ENCODE results near the gene DRC7. TPM values are rescaled to one million over a fixed set of nuclear protein-coding genes. Genes with fewer than 3 reads are reported as not detected.

Gene DRC7
- total and polyA plus RNA-seq, 4 donors = 0.06 to 1.8 (median 0.08) TPM; not detected in 1

DNA sequence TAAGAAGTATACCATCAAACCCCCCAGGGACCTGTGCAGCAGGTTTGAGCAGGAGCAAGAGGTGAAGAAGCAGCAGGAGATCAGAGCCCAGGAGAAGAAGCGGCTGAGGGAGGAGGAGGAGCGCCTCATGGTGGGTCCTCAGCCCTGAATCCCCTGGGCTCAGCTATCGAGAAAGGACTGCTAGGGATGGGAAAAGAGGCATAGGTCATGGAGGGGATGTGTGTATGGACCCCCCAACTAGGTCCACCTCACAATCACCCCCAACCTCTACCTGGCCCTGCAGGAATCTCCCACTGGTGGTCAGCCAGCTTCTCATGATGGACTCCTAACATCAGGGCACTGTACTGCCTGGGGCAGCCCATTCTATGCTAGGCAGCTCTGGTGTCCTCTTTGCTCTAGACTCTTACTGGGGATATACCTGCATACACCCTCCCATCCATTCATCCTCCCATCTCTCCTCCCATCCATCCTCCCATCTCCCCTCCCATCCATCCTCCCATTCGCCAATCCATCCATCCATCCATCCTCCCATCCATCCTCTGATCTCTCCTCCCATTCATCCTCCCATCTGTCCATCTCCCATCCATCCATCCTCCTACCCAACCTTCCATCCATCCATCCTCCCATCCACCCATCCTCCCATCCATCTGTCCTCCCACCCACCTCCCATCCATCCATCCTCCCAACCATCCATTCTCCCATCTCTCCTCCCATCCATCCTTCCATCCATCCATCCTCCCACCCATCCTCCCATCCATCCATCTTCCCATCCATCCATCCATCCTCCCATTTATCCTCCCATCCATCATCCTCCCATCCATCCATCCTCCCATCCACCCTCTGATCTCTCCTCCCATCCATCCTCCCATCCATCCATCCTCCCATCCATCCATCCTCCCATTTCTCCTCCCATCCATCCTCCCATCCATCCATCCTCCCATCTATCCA is 10.6 kb downstream of the DRC7 start:
- H3K9ac ChIP-seq (ENCODE audit: low read depth in 1 of 2, low read length in 2 of 2) = no peak overlapping the region
- H3K27ac ChIP-seq (ENCODE audit: low read depth in 1 of 2, low read length in 2 of 2) = no peak overlapping the region
- WGBS = 98% methylated on average over 4 of the region's 4 CpGs

DNA sequence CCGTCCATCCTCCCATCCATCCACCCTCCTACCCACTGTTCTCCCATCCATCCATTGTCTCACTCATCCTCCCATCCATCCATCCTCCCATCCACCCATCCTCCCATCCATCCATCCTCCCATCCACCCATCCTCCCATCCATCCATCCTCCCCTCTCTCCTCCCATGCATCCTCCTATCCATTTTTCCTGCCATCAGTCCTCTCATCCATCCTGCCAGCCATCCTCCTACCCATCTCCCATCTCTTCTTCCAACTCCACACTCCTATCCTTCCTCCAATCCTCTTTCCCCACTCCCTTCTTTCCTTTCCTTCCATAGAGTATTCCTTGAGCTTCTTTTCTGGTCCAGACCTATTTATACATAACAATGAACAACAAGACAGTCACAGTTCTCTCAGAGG is 12.1 kb downstream of the DRC7 start:
- WGBS = 96% methylated on average over 1 of the region's 1 CpG
- Histone ChIP-seq H3K36me3 (ENCODE audit: control insufficient read depth in 4 of 4, insufficient read depth in 3 of 4, low read depth in 1 of 4, low read length in 3 of 4) (no peaks in the 10 kb centered on the region), H3K27me3 (ENCODE audit: control insufficient read depth in 4 of 4, insufficient read depth in 4 of 4, low read length in 3 of 4) (no peaks in the 10 kb centered on the region), H3K9ac (ENCODE audit: low read depth in 1 of 2, low read length in 2 of 2) (no peak overlapping the region), H3K27ac (ENCODE audit: low read depth in 1 of 2, low read length in 2 of 2) (no peak overlapping the region), H3K9me3 (ENCODE audit: control insufficient read depth in 4 of 4, low read length in 3 of 4) (no peaks in the 10 kb centered on the region), H3K4me1 (ENCODE audit: control insufficient read depth in 4 of 4, insufficient read depth in 4 of 4, low read length in 3 of 4) (peaks cover 6 to 21% (median 16%) of the 10 kb centered on the region in 4 donors), H3K4me3 (ENCODE audit: low read depth in 1 of 3, low read length in 3 of 3) (no peak overlapping the region)
- TF ChIP-seq JUND (IDR thresholded peaks at IDR 0.05) (no peak), RAD21 (IDR thresholded peaks at IDR 0.05) (no peak), HNF4G (IDR thresholded peaks at IDR 0.05) (no peak), EGR1 (IDR thresholded peaks at IDR 0.05; ENCODE audit: low read depth in 2 of 2) (no peak), FOXA1 (IDR thresholded peaks at IDR 0.05) (no peak), HNF4A (conservative IDR thresholded peaks at IDR 0.05) (no peak), NR2F2 (IDR thresholded peaks at IDR 0.05) (no peak), FOXA2 (IDR thresholded peaks at IDR 0.05) (no peak), TAF1 (conservative IDR thresholded peaks at IDR 0.05) (no peak), RXRA (IDR thresholded peaks at IDR 0.05) (no peak), YY1 (IDR thresholded peaks at IDR 0.05) (no peak)
- TF ChIP-seq, protein P1, sequence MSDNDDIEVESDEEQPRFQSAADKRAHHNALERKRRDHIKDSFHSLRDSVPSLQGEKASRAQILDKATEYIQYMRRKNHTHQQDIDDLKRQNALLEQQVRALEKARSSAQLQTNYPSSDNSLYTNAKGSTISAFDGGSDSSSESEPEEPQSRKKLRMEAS (IDR thresholded peaks at IDR 0.05) = no peak
- TF ChIP-seq, protein P2, sequence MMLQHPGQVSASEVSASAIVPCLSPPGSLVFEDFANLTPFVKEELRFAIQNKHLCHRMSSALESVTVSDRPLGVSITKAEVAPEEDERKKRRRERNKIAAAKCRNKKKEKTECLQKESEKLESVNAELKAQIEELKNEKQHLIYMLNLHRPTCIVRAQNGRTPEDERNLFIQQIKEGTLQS (IDR thresholded peaks at IDR 0.05) = no peak
- TF ChIP-seq, protein P3, sequence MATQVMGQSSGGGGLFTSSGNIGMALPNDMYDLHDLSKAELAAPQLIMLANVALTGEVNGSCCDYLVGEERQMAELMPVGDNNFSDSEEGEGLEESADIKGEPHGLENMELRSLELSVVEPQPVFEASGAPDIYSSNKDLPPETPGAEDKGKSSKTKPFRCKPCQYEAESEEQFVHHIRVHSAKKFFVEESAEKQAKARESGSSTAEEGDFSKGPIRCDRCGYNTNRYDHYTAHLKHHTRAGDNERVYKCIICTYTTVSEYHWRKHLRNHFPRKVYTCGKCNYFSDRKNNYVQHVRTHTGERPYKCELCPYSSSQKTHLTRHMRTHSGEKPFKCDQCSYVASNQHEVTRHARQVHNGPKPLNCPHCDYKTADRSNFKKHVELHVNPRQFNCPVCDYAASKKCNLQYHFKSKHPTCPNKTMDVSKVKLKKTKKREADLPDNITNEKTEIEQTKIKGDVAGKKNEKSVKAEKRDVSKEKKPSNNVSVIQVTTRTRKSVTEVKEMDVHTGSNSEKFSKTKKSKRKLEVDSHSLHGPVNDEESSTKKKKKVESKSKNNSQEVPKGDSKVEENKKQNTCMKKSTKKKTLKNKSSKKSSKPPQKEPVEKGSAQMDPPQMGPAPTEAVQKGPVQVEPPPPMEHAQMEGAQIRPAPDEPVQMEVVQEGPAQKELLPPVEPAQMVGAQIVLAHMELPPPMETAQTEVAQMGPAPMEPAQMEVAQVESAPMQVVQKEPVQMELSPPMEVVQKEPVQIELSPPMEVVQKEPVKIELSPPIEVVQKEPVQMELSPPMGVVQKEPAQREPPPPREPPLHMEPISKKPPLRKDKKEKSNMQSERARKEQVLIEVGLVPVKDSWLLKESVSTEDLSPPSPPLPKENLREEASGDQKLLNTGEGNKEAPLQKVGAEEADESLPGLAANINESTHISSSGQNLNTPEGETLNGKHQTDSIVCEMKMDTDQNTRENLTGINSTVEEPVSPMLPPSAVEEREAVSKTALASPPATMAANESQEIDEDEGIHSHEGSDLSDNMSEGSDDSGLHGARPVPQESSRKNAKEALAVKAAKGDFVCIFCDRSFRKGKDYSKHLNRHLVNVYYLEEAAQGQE (IDR thresholded peaks at IDR 0.05) = no peak
- TF ChIP-seq, protein P4, sequence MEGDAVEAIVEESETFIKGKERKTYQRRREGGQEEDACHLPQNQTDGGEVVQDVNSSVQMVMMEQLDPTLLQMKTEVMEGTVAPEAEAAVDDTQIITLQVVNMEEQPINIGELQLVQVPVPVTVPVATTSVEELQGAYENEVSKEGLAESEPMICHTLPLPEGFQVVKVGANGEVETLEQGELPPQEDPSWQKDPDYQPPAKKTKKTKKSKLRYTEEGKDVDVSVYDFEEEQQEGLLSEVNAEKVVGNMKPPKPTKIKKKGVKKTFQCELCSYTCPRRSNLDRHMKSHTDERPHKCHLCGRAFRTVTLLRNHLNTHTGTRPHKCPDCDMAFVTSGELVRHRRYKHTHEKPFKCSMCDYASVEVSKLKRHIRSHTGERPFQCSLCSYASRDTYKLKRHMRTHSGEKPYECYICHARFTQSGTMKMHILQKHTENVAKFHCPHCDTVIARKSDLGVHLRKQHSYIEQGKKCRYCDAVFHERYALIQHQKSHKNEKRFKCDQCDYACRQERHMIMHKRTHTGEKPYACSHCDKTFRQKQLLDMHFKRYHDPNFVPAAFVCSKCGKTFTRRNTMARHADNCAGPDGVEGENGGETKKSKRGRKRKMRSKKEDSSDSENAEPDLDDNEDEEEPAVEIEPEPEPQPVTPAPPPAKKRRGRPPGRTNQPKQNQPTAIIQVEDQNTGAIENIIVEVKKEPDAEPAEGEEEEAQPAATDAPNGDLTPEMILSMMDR (IDR thresholded peaks at IDR 0.05; ENCODE audit: low read depth, low read length, missing input control) = no peak
- no peak for DNase-seq (ENCODE audit: low spot score)

More for the DNA sequence above, 10.6 kb downstream of the DRC7 start:
- Histone ChIP-seq H3K4me3 (ENCODE audit: low read depth in 1 of 3, low read length in 3 of 3) (no peak overlapping the region), H3K4me1 (ENCODE audit: control insufficient read depth in 4 of 4, insufficient read depth in 4 of 4, low read length in 3 of 4) (peaks cover 6 to 26% (median 24%) of the 10 kb centered on the region in 4 donors), H3K9me3 (ENCODE audit: control insufficient read depth in 4 of 4, low read length in 3 of 4) (no peaks in the 10 kb centered on the region), H3K27me3 (ENCODE audit: control insufficient read depth in 4 of 4, insufficient read depth in 4 of 4, low read length in 3 of 4) (no peaks in the 10 kb centered on the region), H3K36me3 (ENCODE audit: control insufficient read depth in 4 of 4, insufficient read depth in 3 of 4, low read depth in 1 of 4, low read length in 3 of 4) (no peaks in the 10 kb centered on the region)
- no peak for TF ChIP-seq HNF4A (conservative IDR thresholded peaks at IDR 0.05)
- TF ChIP-seq, protein P2 (IDR thresholded peaks at IDR 0.05) = no peak
- no peak for TF ChIP-seq GABPA (IDR thresholded peaks at IDR 0.05 in 1 of 2, conservative IDR thresholded peaks at IDR 0.05 in 1 of 2)
- TF ChIP-seq RXRA (IDR thresholded peaks at IDR 0.05) = no peak
- DNase-seq (ENCODE audit: low spot score) = no peak
